ENCODE results near the gene SLC37A1. TPM values are rescaled to one million over a fixed set of nuclear protein-coding genes. Genes with fewer than 3 reads are reported as not detected.

Gene SLC37A1
- total RNA-seq, 1 experiment from 2014 or later: 15.0 TPM

DNA sequence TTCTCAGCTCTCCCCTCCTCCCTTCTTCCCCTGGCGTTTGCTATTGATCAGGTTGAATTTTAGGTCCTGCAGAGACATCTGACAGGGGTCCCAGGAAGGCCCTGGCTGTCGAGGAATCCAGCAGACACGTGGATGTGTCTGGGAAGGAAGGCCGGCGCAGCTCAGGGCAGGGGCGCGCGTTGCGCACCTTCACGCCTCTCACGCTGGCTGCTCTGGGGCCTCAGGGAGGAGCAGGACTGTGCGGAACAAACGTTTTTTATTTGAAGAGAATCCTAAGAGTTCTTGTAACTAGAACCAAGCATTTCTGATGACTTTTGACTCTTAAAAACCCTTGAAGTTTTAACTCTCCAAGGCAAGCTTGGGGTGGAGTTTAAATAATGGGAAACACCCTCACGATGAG lies 54.2 kb downstream of the SLC37A1 start (continued):
- no peak for TF ChIP-seq SIN3A (IDR thresholded peaks at IDR 0.05; ENCODE audit: low read depth)
- no peak for TF ChIP-seq CBX3 (IDR thresholded peaks at IDR 0.05; ENCODE audit: low read depth)

DNA sequence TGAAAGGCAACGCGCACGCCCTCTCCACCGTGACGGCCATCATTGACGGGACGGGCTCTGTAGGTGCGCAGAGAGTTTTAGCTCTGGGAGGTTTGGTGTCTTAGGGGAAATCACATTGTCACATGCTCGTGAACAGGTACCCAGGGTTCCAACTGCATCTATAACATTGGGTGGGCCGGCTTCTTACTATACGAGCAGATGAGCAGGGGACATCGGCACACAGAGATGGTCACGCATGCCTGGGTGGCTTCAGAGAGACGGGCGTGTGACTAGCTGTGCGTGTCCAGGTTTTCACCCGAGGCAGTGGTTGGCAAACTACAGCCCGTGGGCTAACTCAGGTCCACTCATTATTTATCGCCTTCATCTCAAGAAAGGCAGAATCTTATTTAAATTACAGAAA lies 54.7 kb downstream of the SLC37A1 start:
- no peak for ATAC-seq
- intact Hi-C loops (cut with micrococcal nuclease): no loop called here

More for the DNA sequence above, 54.7 kb downstream of the SLC37A1 start:
- BruUV-seq (replicated peaks): no TSS peak
- Histone ChIP-seq H4K20me1 (ENCODE audit: insufficient read depth) (no peaks in the 10 kb centered on the region), H3K4me1 (ENCODE audit: control insufficient read depth in 1 of 2, insufficient read depth in 2 of 2, low read length in 2 of 2) (no peaks in the 10 kb centered on the region), H2AFZ (ENCODE audit: low read depth, low read length, poor library complexity, severe bottlenecking) (no peak overlapping the region), H3K79me2 (ENCODE audit: insufficient read depth, low read length) (no peaks in the 10 kb centered on the region), H3K9ac (ENCODE audit: low read length) (no peak overlapping the region), H3K4me3 (replicated peaks in 1 of 2; ENCODE audit: low read depth in 1 of 2, low read length in 2 of 2) (no peak overlapping the region), H3K9me2 (ENCODE audit: insufficient read depth) (no peaks in the 10 kb centered on the region), H3K4me2 (ENCODE audit: low read length) (no peak overlapping the region), H3K36me3 (ENCODE audit: control insufficient read depth in 1 of 2, insufficient read depth in 2 of 2, low read length in 2 of 2) (no peaks in the 10 kb centered on the region), H3K27ac (ENCODE audit: low read depth, low read length) (no peak overlapping the region), H3K9me3 (ENCODE audit: control insufficient read depth in 1 of 2, insufficient read depth in 1 of 2, low read depth in 1 of 2, low read length in 2 of 2) (no peaks in the 10 kb centered on the region), H3K27me3 (ENCODE audit: insufficient read depth, low read length) (no peaks in the 10 kb centered on the region)
- CTCF ChIA-PET: no interaction called here
- TF ChIP-seq, protein P1, sequence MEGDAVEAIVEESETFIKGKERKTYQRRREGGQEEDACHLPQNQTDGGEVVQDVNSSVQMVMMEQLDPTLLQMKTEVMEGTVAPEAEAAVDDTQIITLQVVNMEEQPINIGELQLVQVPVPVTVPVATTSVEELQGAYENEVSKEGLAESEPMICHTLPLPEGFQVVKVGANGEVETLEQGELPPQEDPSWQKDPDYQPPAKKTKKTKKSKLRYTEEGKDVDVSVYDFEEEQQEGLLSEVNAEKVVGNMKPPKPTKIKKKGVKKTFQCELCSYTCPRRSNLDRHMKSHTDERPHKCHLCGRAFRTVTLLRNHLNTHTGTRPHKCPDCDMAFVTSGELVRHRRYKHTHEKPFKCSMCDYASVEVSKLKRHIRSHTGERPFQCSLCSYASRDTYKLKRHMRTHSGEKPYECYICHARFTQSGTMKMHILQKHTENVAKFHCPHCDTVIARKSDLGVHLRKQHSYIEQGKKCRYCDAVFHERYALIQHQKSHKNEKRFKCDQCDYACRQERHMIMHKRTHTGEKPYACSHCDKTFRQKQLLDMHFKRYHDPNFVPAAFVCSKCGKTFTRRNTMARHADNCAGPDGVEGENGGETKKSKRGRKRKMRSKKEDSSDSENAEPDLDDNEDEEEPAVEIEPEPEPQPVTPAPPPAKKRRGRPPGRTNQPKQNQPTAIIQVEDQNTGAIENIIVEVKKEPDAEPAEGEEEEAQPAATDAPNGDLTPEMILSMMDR (IDR thresholded peaks at IDR 0.05 in 2 of 3, conservative IDR thresholded peaks at IDR 0.05 in 1 of 3; ENCODE audit: borderline replicate concordance in 1 of 3, insufficient read depth in 1 of 3, low read depth in 2 of 3, low read length in 2 of 3): no peak
- TF ChIP-seq, protein P2, sequence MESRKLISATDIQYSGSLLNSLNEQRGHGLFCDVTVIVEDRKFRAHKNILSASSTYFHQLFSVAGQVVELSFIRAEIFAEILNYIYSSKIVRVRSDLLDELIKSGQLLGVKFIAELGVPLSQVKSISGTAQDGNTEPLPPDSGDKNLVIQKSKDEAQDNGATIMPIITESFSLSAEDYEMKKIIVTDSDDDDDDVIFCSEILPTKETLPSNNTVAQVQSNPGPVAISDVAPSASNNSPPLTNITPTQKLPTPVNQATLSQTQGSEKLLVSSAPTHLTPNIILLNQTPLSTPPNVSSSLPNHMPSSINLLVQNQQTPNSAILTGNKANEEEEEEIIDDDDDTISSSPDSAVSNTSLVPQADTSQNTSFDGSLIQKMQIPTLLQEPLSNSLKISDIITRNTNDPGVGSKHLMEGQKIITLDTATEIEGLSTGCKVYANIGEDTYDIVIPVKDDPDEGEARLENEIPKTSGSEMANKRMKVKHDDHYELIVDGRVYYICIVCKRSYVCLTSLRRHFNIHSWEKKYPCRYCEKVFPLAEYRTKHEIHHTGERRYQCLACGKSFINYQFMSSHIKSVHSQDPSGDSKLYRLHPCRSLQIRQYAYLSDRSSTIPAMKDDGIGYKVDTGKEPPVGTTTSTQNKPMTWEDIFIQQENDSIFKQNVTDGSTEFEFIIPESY (IDR thresholded peaks at IDR 0.05; ENCODE audit: extremely low read depth, insufficient replicate concordance, low read length): no peak
- TF ChIP-seq EGR1 (IDR thresholded peaks at IDR 0.05; ENCODE audit: low read depth) (no peak), TCF7L2 (IDR thresholded peaks at IDR 0.05; ENCODE audit: borderline replicate concordance, extremely low read depth, insufficient read depth, insufficient read length) (no peak)
- no peak for DNase-seq (ENCODE audit: low read depth, low spot score)
- RAD21 ChIA-PET (ENCODE audit: low non-redundant PET in 1 of 2, low total read pairs in 2 of 2, uncharacterized antibody in 2 of 2, unreplicated experiment in 2 of 2): no interaction called here
- POLR2A ChIA-PET: no interaction called here

Data from HCT116 (cell line).